ENCODE results near the gene CFH.

GRCh38 chr1:196733091-196733970 is 81.5 kb downstream of the CFH start:
- TF ChIP-seq CTCF (IDR thresholded peaks at IDR 0.05) (no peak), POLR2A (IDR thresholded peaks at IDR 0.05) (no peak)
